Left ventricle myocardium superior (tissue), 1 donor: ENCODE results near the gene MAP3K15. TPM values are rescaled to one million over a fixed set of nuclear protein-coding genes. Genes with fewer than 3 reads are reported as not detected.
A peak's percentile ranks its signal among the peaks of the same experiment; 100 is the strongest.

Experiments used
- ATAC-seq: fragments of 200-7000 bp; cut with Tn5 transposase; one replicate; pipeline ENCODE4 v1.9.1; 2020; ENCODE audit warnings: mild to moderate bottlenecking, moderate library complexity
- DNase-seq: peaks from one replicate; pipeline ENCODE4 v3.0.0-alpha.2; 2020
- intact Hi-C: fragments of 100-400 bp; cut with micrococcal nuclease; formaldehyde crosslinking; loops from one replicate; pipeline ENCODE4 v1.11.0; 2022
- long read RNA-seq: library from polyadenylated mRNA; unstranded; transcript quantifications from one replicate; pipeline ENCODE4 v2.0.0, GENCODE V29; 2021
- total RNA-seq: library from RNA; stranded (reverse); fragmentation: NEBNext Ultra II Directional; extraction: Animal tissue kit (Norgen Biotek cat#: 25700); gene quantifications from one replicate; pipeline ENCODE4 v1.2.1, GENCODE V29; 2021
- donor health status: DM: no; HTN: yes; CAD: no; lungs with severe emphysema.

The MAP3K15 gene
- total RNA-seq: not detected
- long read RNA-seq, partial matches to known transcripts: 0 of 1 reads
- long read RNA-seq, other reads (novel, unspliced or antisense): 1 of 1 reads

DNA sequence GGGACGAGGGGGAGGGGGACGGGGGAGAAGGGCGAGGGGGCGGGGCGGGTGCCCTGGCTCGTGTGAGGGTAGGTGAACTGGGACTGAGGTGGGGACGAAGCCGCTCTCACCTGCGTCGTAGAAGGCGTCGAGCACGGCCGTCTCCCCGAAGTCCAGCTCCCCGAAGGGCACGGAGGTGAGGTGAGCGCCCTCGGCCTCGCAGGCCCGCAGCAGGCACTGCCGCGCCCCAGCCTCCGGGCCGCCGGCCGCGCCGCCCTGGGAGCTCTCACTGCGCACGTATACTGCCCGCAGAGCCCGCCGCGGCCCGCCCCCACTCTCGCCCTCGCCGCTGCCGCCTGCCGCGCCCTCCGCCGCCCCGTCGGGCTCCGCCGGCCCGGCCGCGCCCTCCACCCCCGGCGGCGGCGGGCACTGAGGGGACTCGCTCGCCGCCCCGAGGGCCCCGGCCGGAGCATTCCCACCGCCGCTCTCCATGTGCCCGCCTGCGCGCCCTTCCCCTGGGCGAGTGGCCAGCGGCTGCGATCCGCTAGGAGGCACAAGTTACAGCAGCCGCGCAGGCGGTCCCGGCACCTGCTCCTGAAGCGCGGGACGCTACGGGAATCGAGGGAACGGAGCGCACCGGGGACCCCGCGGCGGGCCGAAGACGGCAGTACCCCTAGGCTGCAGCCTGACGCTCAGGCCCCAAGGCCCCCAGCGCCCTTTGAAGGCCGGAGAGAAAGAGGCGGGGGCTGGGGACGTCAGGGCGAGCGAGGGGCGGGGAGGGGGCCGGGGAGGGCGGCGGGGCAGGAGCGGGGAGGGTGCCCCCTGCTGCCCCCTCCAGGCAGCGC, at the start of gene MAP3K15:
Gene MAP3K15, minus strand, starts transcription at position 718 of the 824 bp plus-strand sequence. Its CDS starts 247 bp downstream, at position 471.
- DNase-seq (peak; percentile 40), ATAC-seq (peak; percentile 31)
- intact Hi-C loops: no loop called here

DNA sequence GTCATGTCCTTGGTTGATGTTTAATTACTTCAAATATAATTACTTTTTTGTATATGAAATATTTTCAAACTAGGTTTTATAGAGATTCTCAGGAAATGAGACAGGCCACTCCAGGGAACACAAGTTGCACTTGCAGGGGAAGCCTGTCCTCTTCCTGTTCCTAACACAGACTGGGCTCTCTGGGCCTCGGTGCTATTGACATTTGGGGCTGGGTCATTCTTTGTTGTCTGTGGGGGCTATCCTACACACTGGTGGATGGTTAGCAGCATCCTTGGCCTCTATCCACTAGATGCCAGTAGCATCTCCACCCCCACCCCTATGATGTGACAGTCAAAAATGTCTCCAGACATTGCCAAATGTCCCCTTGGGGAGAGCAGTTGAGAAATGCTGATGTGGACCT, 49.3 kb upstream of the MAP3K15 start:
- ATAC-seq (no peak), DNase-seq (no peak)
- intact Hi-C loops: no loop called here

DNA sequence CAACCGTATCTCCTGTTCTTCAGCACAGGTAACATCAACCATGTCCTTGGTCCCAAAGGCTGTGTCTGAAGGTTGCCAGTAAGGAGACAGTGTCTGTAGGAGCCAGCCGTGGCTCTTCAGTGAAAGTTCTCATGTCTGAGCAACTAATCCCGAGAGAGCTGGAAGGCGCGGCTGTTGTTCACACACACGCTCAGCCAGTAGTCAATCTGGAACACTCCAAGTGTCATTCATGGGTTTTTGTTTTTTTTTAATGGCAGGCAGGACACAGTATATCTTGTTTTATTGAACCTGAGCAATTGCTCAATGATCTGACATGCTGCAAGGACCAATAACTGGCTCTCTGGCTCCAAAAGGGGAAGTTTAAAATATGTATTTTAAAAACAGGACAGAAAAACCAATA, 48.4 kb upstream of the MAP3K15 start:
- DNase-seq (no peak), ATAC-seq (no peak)
- intact Hi-C loops: no loop called here

- ATAC-seq: no peak
- no peak for DNase-seq
- intact Hi-C loops: no loop called here
These were observed 48.0 kb upstream of the MAP3K15 start for GRCh38 chrX:19563327-19563726.

DNA sequence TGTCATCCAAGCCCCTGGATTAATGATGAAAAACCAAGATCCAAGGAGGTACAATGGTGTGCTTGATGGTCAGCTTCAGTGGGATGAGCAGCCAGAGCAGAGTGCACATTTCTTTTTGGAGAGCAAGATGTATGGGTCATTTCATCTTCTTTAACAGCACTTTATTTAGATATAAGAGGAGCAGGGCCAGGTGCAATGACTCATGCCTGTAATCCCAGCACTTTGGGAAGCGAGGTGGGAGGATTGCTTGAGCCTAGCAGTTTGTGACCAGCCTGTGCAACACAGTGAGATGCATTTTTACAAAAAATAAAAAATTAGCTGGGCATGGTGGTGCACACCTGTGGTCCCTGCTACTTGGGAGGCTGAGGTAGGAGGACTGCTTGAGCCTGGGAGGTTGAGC, 45.3 kb upstream of the MAP3K15 start:
- intact Hi-C loops: no loop called here
- DNase-seq: no peak
- no peak for ATAC-seq

DNA sequence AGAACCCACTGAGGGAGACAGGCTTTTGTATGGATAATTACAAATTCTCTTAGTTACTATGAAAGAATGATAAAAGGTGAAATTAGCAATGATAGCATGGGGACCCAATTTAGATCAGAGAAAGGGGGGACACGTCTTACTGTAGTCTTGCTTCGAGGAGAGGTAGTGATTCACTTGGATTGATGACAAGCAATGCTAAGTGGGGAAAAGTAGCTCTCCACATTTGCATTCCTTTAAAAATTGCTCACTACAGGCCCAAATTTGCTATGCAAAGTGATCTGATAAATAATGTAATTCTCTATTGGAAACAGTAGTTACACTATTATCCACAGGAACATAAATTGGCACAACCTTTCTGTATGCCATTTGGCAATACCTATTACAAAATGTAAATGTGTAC, 42.5 kb upstream of the MAP3K15 start:
- intact Hi-C loops: no loop called here
- DNase-seq (no peak), ATAC-seq (no peak)

GRCh38 chrX:19556202-19556601, 40.9 kb upstream of the MAP3K15 start:
- intact Hi-C loops: no loop called here
- DNase-seq (no peak), ATAC-seq (no peak)

- ATAC-seq (no peak), DNase-seq (no peak)
These were observed 40.4 kb upstream of the MAP3K15 start for GRCh38 chrX:19555683-19556082.

GRCh38 chrX:19555236-19555635, 39.9 kb upstream of the MAP3K15 start:
- intact Hi-C loops: no loop called here
- DNase-seq: no peak
- no peak for ATAC-seq

More at GRCh38 chrX:19555683-19556082, 40.4 kb upstream of the MAP3K15 start:
- intact Hi-C loops: no loop called here

DNA sequence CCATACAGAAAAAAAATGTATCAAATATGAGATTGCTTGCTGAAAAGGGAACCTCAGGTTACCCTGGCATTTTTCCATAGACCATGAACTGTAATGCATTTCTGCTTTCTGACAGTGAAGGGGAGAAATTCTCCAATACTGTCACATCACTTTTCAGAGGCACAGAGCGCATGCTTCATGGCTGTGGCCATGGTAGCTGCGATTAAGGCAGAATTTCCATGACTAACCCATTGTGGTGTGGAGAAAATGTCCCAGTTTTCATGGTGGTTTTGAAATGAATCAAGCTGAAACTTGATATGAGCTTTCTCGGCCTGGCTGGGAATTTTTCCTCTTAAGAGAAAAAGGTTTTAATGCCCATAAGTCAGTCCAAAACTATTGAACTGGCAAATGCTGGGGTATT, 39.5 kb upstream of the MAP3K15 start:
- DNase-seq: no peak
- intact Hi-C loops: no loop called here
- no peak for ATAC-seq

DNA sequence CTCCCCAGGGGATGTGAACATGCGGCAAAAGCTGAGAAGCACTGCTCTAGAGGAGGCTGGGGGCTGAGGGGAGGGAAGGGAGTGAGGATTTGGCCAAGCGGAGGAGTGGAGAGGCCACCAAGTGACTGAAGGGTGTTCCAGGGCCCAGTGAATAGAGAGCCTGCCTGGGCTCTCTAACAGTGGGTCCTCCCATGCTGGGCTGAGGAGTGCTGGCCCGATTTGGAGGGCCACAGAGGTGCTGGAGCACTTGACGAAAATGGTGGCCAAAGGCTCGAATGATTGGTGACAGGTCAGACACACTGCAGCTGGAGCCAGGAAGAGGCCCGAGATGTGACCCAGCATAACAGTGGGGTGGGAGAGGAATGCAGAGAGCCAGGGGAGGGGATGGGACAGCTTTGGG, 37.5 kb upstream of the MAP3K15 start:
- DNase-seq: no peak
- intact Hi-C loops: no loop called here
- no peak for ATAC-seq

DNA sequence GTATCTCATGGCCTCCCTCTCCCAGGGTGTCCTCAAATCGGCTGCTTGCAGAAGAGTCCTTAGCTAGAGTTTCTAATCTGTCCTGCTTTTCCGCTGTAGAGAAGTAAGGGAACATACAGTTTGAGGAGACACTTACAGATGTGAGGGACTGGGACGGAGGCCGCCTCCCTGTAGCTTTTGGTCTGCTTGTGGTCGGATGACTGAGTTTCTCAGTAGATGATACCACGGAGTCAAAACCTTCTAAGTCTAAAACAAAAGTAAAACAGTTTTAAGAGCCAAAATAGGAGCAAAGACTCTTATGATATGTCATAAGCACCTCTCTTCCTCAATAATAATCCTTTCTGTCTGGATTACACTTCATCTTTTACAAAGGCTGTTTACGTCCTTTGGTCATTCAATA, 34.5 kb upstream of the MAP3K15 start:
- intact Hi-C loops: no loop called here
- DNase-seq (no peak), ATAC-seq (no peak)

GRCh38 chrX:19548934-19549333, 33.6 kb upstream of the MAP3K15 start:
- intact Hi-C loops: no loop called here
- ATAC-seq: no peak

DNA sequence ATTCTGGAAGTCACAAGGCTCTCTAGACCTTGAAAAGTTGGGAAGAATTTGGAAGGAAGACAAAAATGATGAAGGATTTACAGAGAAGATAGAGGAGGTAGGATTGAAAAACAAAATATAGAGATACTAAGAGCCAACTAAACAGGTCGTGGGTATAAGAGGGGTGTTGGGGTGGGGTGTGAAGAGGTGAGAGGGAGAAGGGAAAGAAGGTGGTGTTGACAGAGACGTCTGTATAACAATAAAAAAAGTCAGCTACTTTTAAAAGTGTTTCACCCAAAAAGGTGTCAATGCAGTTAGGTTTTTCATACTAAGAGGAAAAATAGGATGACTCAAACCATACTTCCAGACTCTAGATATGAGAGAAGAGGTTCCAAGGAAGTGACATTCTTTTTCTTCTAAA, 33.0 kb upstream of the MAP3K15 start:
- DNase-seq (no peak), ATAC-seq (no peak)
- intact Hi-C loops: no loop called here

More at GRCh38 chrX:19548934-19549333, 33.6 kb upstream of the MAP3K15 start:
- DNase-seq: no peak

DNA sequence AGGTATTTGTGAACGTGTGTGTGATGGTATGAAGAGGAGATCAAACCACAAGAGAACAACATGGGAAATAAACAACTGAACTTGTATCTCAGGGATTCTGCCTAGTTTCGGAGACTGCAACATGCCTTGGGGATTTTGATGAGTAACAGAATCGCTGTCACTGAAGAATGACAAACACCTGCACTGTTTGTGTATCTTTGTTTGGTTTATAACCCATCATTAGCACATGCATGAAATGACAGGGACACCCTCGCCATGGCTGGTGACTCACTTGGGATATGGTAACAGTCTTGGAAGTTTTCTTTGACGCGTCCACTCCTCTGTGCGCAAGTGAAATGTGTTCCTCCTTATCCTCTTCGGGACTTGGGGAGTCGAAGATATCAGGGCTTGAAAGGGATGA, 30.3 kb upstream of the MAP3K15 start:
- ATAC-seq: peak; percentile 42
- intact Hi-C loops: no loop called here

DNA sequence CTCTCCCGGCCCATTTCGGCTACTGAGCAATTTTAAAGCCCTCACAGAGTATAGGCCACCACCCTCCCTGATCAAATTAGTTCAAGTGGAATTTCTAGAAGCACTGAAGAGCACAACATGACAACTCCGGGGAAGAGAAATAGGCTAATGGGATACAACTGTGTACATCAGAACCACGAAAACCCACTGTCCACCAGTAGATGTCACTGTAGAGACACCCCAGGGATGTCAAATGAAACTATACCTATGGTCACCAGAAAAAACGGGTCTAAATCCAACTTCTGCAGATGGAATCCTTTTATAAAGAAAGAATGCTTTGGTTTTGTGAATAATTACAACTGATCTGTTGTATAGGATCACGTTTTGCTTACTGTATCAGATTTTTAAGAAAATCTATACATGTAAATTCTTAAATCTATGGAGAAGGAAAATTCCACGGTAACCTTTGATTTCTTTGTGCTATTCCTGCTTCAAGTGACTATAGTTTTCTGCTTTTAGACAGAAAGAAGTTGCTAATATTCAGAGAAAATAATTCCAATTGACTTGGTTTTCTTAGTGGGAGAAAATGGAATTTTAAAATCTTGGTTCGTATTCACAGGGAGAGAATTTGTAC, 29.5 kb upstream of the MAP3K15 start:
- intact Hi-C loops: no loop called here
- ATAC-seq (peak; percentile 83), DNase-seq (no peak)

More for the DNA sequence above, 30.3 kb upstream of the MAP3K15 start:
- no peak for DNase-seq

DNA sequence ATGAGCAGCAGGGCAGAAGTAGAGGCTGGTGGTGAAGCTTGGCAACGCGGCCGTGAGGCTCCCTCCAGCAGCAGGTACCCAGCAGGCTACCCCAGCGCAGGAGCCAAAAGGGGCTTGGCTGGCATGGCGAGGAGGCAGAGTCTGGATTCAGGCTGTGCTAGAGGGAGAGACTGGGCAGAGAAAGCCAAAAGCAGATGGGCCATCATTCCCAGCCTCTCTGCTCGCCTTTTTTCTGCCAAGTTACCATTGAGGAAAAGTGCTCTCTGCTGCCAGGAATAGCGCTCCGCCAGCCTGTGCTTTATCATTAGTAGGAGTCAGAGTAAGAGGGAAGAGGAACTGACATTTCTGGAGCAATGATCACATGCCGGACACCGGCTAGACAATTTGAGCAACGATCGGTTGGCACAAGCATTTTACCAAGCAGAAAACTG, 28.7 kb upstream of the MAP3K15 start:
- intact Hi-C loops: no loop called here
- DNase-seq (peak; percentile 36), ATAC-seq (peak; percentile 88)

- ATAC-seq: no peak
- no peak for DNase-seq
- intact Hi-C loops: no loop called here
These were observed 27.9 kb upstream of the MAP3K15 start for GRCh38 chrX:19543020-19543715.

DNA sequence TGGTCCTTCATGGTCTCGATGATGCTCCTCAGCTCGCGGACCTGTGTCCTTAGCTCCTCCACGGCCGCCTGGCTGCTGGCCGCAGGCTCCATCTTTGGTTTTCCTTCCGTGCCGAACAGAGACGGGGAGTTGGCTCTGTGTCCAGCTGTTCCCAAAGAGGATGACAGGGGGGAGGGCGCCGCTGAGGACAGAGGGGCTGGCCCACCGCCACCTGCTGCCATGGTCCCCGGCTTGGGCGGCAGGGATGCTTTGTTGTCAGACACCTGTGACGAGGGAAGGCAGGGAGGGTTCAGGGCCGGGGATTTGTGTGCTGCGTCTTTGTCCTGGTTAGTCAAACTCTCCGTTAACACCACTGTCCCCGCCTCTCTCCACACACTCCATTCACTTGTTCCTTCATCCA, 26.6 kb upstream of the MAP3K15 start:
- no peak for DNase-seq
- intact Hi-C loops: no loop called here

GRCh38 chrX:19541196-19541595, 25.9 kb upstream of the MAP3K15 start:
- ATAC-seq (no peak), DNase-seq (no peak)
- intact Hi-C loops: no loop called here

More for the DNA sequence above, 26.6 kb upstream of the MAP3K15 start:
- ATAC-seq: no peak
